ENCODE results near the gene POLR2A.

The POLR2A gene

DNA sequence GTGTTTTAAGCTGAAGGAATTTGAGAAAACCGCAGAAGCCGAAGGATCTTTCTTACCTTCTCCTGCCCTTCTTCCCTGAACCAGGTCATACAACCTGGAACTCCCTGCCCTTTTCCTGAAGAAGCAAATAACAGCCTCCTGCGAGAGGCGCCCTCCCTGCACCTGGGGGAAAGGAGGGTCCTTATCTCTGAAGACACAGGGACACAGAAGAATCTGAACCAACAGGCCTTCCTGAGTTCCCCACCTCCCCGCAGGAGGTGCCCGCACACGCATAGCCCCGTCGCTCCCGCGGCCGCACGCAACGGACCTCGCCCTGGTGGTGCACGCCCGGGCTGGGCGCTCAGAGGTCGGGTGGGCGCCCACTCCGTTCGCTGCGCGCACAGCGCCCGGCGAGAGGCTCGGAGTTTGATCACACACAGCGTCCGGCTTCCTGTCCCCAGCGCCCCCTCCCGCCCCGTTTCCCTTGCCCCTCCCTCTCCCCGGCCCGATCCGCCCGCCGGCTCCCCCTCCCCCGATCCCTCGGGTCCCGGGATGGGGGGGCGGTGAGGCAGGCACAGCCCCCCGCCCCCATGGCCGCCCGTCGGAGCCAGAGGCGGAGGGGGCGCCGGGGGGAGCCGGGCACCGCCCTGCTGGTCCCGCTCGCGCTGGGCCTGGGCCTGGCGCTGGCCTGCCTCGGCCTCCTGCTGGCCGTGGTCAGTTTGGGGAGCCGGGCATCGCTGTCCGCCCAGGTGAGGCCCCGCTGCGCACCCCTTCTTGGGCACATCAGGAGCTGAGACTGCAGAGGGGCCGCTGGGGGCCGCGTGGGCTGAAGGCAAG, 64.6 kb downstream of the POLR2A start, which contains the start of gene TNFSF12:
Gene TNFSF12 (plus strand): TSS at position 474 of the 816 bp plus-strand sequence. CDS start 96 bp downstream, at position 570.
- no peaks in the 10 kb centered on the region for H3K36me3 ChIP-seq (ENCODE audit: insufficient read depth, low read length)
- TF ChIP-seq EZH2phosphoT487 (IDR thresholded peaks at IDR 0.05; ENCODE audit: borderline replicate concordance): no peak
- TF ChIP-seq, protein P1, sequence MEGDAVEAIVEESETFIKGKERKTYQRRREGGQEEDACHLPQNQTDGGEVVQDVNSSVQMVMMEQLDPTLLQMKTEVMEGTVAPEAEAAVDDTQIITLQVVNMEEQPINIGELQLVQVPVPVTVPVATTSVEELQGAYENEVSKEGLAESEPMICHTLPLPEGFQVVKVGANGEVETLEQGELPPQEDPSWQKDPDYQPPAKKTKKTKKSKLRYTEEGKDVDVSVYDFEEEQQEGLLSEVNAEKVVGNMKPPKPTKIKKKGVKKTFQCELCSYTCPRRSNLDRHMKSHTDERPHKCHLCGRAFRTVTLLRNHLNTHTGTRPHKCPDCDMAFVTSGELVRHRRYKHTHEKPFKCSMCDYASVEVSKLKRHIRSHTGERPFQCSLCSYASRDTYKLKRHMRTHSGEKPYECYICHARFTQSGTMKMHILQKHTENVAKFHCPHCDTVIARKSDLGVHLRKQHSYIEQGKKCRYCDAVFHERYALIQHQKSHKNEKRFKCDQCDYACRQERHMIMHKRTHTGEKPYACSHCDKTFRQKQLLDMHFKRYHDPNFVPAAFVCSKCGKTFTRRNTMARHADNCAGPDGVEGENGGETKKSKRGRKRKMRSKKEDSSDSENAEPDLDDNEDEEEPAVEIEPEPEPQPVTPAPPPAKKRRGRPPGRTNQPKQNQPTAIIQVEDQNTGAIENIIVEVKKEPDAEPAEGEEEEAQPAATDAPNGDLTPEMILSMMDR (conservative IDR thresholded peaks at IDR 0.05; ENCODE audit: low read length): no peak
- H3K4me1 ChIP-seq (ENCODE audit: insufficient read depth, low read length, poor library complexity, severe bottlenecking): peaks cover 4% of the 10 kb centered on the region
- H3K9me2 ChIP-seq (replicated peaks; ENCODE audit: low read depth, low read length): no peaks in the 10 kb centered on the region
- H3K9ac ChIP-seq (ENCODE audit: low read depth, low read length, poor library complexity, severe bottlenecking): peak within 1 kb of the TSS; percentile 45
- no peaks in the 10 kb centered on the region for H3K79me2 ChIP-seq (ENCODE audit: insufficient read depth, low read length)
- no peaks in the 10 kb centered on the region for H3F3A ChIP-seq (ENCODE audit: low read depth)
- H2AFZ ChIP-seq (ENCODE audit: low read length): peak within 1 kb of the TSS; percentile 98
- no peaks in the 10 kb centered on the region for H3K27me3 ChIP-seq (ENCODE audit: insufficient read depth, low read length, poor library complexity, severe bottlenecking)
- H3K9me3 ChIP-seq (ENCODE audit: insufficient read depth, low read depth, low read length): no peaks in the 10 kb centered on the region
- H3K4me2 ChIP-seq (ENCODE audit: low read depth, low read length, poor library complexity, severe bottlenecking): peak within 1 kb of the TSS; percentile 89
- peak within 1 kb of the TSS; percentile 70 for H3K4me3 ChIP-seq (ENCODE audit: low read length, poor library complexity, severe bottlenecking)
- no peaks in the 10 kb centered on the region for H4K20me1 ChIP-seq (ENCODE audit: insufficient read depth, low read length, poor library complexity, severe bottlenecking)
